ENCODE data around the gene HACD2.

DNA sequence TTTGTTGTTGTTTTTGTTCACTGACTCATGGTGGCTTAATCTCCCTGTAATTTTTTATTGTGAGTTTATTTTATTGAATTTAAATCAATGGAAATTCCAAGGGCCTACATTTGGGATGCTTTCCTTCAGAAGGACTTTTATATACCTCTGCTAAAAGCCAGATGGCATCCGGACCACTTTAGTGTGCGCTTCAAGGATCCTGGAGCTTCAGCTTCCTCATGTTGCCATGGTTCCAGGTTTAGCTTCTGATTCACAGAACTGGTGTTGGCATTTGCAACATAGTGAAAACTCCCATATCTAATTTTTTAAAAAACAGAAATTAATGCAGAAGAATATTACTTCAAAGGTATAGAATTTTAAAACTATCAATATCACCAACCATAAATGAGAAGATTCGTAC lies 8.5 kb upstream of the HACD2 start:
- TF ChIP-seq, protein P1, sequence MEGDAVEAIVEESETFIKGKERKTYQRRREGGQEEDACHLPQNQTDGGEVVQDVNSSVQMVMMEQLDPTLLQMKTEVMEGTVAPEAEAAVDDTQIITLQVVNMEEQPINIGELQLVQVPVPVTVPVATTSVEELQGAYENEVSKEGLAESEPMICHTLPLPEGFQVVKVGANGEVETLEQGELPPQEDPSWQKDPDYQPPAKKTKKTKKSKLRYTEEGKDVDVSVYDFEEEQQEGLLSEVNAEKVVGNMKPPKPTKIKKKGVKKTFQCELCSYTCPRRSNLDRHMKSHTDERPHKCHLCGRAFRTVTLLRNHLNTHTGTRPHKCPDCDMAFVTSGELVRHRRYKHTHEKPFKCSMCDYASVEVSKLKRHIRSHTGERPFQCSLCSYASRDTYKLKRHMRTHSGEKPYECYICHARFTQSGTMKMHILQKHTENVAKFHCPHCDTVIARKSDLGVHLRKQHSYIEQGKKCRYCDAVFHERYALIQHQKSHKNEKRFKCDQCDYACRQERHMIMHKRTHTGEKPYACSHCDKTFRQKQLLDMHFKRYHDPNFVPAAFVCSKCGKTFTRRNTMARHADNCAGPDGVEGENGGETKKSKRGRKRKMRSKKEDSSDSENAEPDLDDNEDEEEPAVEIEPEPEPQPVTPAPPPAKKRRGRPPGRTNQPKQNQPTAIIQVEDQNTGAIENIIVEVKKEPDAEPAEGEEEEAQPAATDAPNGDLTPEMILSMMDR (conservative IDR thresholded peaks at IDR 0.05 in 1 of 2, IDR thresholded peaks at IDR 0.05 in 1 of 2; ENCODE audit: extremely low read depth in 1 of 2, insufficient read depth in 1 of 2, low read depth in 1 of 2, low read length in 2 of 2): no peak
- no peak for TF ChIP-seq EZH2 (IDR thresholded peaks at IDR 0.05; ENCODE audit: borderline replicate concordance, low read length)
